Heart left ventricle (tissue), 16 donors: ENCODE data around the gene NR2F1. TPM values are rescaled to one million over a fixed set of nuclear protein-coding genes. Genes with fewer than 3 reads are reported as not detected.

Source experiments
- ATAC-seq, 4 donors: fragments of 200-7000 bp; cut with Tn5 transposase; one replicate each; pipeline ENCODE4 v1.9.1; 2020 to 2022; ENCODE audit warnings: moderate library complexity in 4 of 4, mild to moderate bottlenecking in 3 of 4, moderate number of reproducible peaks in 1 of 4
- DNase-seq, 5 donors: peaks; one replicate each; pipeline ENCODE4 v3.0.0-alpha.2; 2020
- H3K27ac ChIP-seq, 12 donors: fragments of 200-600 bp; sonication (generic) in 4 of 12; one replicate each; pipeline versions ENCODE4 v1.5.0 to v1.8.0; 2016 to 2022; ENCODE audit warnings: mild to moderate bottlenecking in 2 of 12
- H3K27me3 ChIP-seq, 9 donors: fragments of 200-600 bp; sonication (generic) in 2 of 9; one replicate each; pipeline versions ENCODE4 v1.5.1 to v1.8.0; 2016 to 2022; ENCODE audit warnings: mild to moderate bottlenecking in 3 of 9
- H3K36me3 ChIP-seq, 9 donors: fragments of 200-600 bp; sonication (generic) in 2 of 9; one replicate each; pipeline versions ENCODE4 v1.5.0 to v1.8.0; 2018 to 2022; ENCODE audit warnings: mild to moderate bottlenecking in 2 of 9
- H3K4me1 ChIP-seq, 12 donors: fragments of 200-600 bp; sonication (generic) in 4 of 12; one replicate each; pipeline versions ENCODE4 v1.5.0 to v1.8.0; 2016 to 2022; ENCODE audit warnings: mild to moderate bottlenecking in 3 of 12
- H3K4me3 ChIP-seq, 12 donors: fragments of 200-600 bp; sonication (generic) in 4 of 12; one replicate each; pipeline versions ENCODE4 v1.5.0 to v1.8.0; 2017 to 2022; ENCODE audit warnings: mild to moderate bottlenecking in 9 of 12, moderate library complexity in 4 of 12
- H3K9me3 ChIP-seq, 12 donors: fragments of 200-600 bp; sonication (generic) in 4 of 12; one replicate each; pipeline versions ENCODE4 v1.5.0 to v1.8.0; 2016 to 2022; ENCODE audit warnings: mild to moderate bottlenecking in 1 of 12
- CTCF ChIP-seq, 12 donors: fragments of 200-600 bp; sonication (generic) in 4 of 12; IDR thresholded peaks; one replicate each; pipeline versions ENCODE4 v1.5.0 to v1.8.0; 2018 to 2022; ENCODE audit warnings: antibody characterized with exemption in 12 of 12, mild to moderate bottlenecking in 5 of 12
- POLR2A ChIP-seq, 2 donors: fragments of 450-650 bp; IDR thresholded peaks; one replicate each; pipeline ENCODE4 v1.6.1; 2017; ENCODE audit warnings: antibody characterized with exemption in 2 of 2, mild to moderate bottlenecking in 2 of 2, moderate library complexity in 2 of 2
- WGBS, 4 donors: extraction: QIAGEN DNeasy Blood & Tissue Kit in 2 of 4; methylation state at CpG; one replicate each; pipeline versions ENCODE4 v1.1.5 to v1.1.7; 2013 to 2018; 5-methylcytosine and 5-hydroxymethylcytosine counted together
- intact Hi-C, 10 donors: fragments of 100-400 bp; cut with DNase I; formaldehyde crosslinking; loops; one replicate each; pipeline versions ENCODE4 v1.11.1 to v1.14.2; 2022
- polyA plus RNA-seq, 2 donors: library from polyadenylated mRNA; stranded (reverse); fragments of 200-250 nt; gene quantifications; one replicate each; pipeline ENCODE4 v1.2.3, GENCODE V29; 2013
- total RNA-seq, 9 donors: library from RNA; depleted of rRNA in 2 of 9; stranded (reverse); fragments of >200 nt in 2 of 9; fragmentation: NEBNext Ultra II Directional in 3 of 9; extraction: Animal tissue kit (Norgen Biotek cat#: 25700) in 3 of 9; gene quantifications; one replicate each; pipeline versions ENCODE4 v1.1.0 to v1.2.4, GENCODE V29; 2016 to 2023
- donor health status: ischemic (EF 13 %, LVEDD 7.1; RV severe dilation, severe dysfunction).
- donor health status: healthy with polysubstance abuse.
- donor health status: DM: no; HTN: yes; CAD: no.
- donor health status: DM: no; HTN: no; CAD: no.
- donor health status: ischemic (EF 25% LVEDD 6.9; RV normal size, moderate dysfunction).
- donor health status: ischemic (EF 25% LVEDD 5.7; RV mildly dilated, moderate dysfunction).
- donor health status: healthy.
- donor health status: DM: yes; HTN: yes; CAD: no.
- donor health status: ischemic (EF 35%, LVEDD 5.7; RV mildly dilated, moderate dysfunction).
- donor health status: nonischemic (EF 11% LVEDD 7.7; RV severe dilation, severe dysfunction).
- donor health status: DM: yes; HTN: yes; CAD: no.
- donor health status: PGD.
- donor health status: ischemic (EF 29% LVEDD 5.4; RV normal size, mild dysfunction).
- donor health status: nonischemic (EF 23%, LVEDD 6.1; RV moderate dilation, normal function).

NR2F1 gene
- total and polyA plus RNA-seq, 11 donors, result 0.37 to 13.5 (median 0.57) TPM; not detected in 3

GRCh38 chr5:93604644-93605515 lies 21.9 kb downstream of the NR2F1 start:
- DNase-seq, result no peak
- intact Hi-C loops, result loop anchor here in 6 of 10 donors (5.0 to 10.0 kb wide), 4 partner anchors 192 to 310 kb away; no protein-coding TSS in a partner anchor
- no peaks in the 10 kb centered on the region for H3K9me3 ChIP-seq
- TF ChIP-seq CTCF (IDR thresholded peaks at IDR 0.05) (no peak), POLR2A (IDR thresholded peaks at IDR 0.05) (no peak)
- H3K36me3 ChIP-seq, result no peaks in the 10 kb centered on the region
- WGBS, 4 donors, result 16 to 37% (median 27%) methylated on average over 10 of the region's 10 CpGs
- H3K4me1 ChIP-seq, result peaks cover 0 to 16% (median 5%) of the 10 kb centered on the region in 12 donors
- H3K27me3 ChIP-seq, result peaks cover 53 to 100% (median 97%) of the 10 kb centered on the region in 9 donors
- no peak for ATAC-seq
- no peak overlapping the region for H3K27ac ChIP-seq
- H3K4me3 ChIP-seq, result peak overlapping the region in 1 of 12 donors; percentile 16

GRCh38 chr5:93606382-93606752 lies 23.3 kb downstream of the NR2F1 start:
- TF ChIP-seq CTCF (IDR thresholded peaks at IDR 0.05) (no peak), POLR2A (IDR thresholded peaks at IDR 0.05) (no peak)
- Histone ChIP-seq H3K4me3 (no peak overlapping the region), H3K27ac (no peak overlapping the region), H3K4me1 (peaks cover 0 to 16% (median 5%) of the 10 kb centered on the region in 12 donors), H3K36me3 (no peaks in the 10 kb centered on the region), H3K27me3 (peaks cover 50 to 100% (median 97%) of the 10 kb centered on the region in 9 donors), H3K9me3 (no peaks in the 10 kb centered on the region)
- ATAC-seq (no peak), DNase-seq (no peak)
- intact Hi-C loops, result loop anchor here in 6 of 10 donors (5.0 to 10.0 kb wide), 4 partner anchors 191 to 308 kb away; no protein-coding TSS in a partner anchor

GRCh38 chr5:93607367-93608258 lies 24.6 kb downstream of the NR2F1 start:
- H3K27me3 ChIP-seq, result peaks cover 46 to 100% (median 96%) of the 10 kb centered on the region in 9 donors
- peak in 3 of 4 donors; percentile 68 to 69 (median 68) for ATAC-seq
- no peaks in the 10 kb centered on the region for H3K36me3 ChIP-seq
- H3K27ac ChIP-seq, result no peak overlapping the region
- DNase-seq, result no peak
- 4 to 6% (median 5%) methylated on average over 19 of the region's 19 CpGs for WGBS, 4 donors
- peaks cover 0 to 23% (median 6%) of the 10 kb centered on the region in 12 donors for H3K4me1 ChIP-seq
- peak in 11 of 12 donors; percentile 12 to 62 (median 45) for TF ChIP-seq CTCF (IDR thresholded peaks at IDR 0.05)
- TF ChIP-seq POLR2A (IDR thresholded peaks at IDR 0.05), result no peak
- H3K4me3 ChIP-seq, result no peak overlapping the region
- intact Hi-C loops, result loop anchor here in 8 of 10 donors (2.0 to 10.0 kb wide), 5 partner anchors 190 to 307 kb away; no protein-coding TSS in a partner anchor
- no peaks in the 10 kb centered on the region for H3K9me3 ChIP-seq
